T-helper 9 cell (primary cell): ENCODE results near the gene PLA2G4A.

Experiments used
- DNase-seq: peaks from one replicate; pipeline ENCODE4 v3.0.0-alpha.2; 2020
- total RNA-seq, 2 donors: gene quantifications; one replicate each; lab custom pipeline; 2026; lab: John Stamatoyannopoulos, UW

The PLA2G4A gene
- 0 reads per million in 2 donors for total RNA-seq

DNA sequence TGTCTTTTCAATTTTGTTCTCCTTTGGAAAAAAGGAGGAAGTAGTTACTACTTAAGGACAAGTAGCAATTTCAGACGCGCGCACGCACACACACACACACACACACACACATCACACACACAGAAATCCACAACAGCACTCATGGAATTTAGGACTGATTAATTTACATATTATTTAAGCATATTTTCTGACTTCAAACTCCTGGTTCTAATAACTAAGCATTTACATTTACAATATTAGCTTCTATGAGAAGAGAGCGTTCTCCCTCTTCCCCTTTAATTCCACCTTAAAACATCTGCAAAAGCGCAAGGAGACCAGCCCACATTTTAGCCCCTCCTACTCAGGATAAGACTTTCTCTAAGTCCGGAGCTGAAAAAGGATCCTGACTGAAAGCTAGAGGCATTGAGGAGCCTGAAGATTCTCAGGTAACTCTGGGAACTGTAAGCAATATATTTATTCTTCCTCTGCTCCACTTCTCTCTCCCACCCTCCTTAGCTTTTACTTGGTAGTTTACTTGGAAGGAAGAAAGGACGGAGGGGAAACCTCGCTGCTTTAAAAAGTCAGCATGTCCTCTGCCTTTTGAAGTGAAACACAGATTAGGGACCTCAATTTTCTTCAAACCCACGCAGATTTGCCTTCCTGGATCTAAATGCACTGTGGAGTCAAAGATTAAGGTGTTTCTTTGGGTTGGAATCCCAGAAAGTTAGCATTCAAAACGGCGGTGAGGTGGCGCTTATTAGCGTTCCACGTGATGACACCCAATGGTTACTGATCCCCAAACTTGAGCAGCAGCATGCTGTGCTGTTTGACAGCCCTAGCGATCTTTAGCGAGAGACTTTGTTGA, at the start of gene PLA2G4A:
PLA2G4A (plus strand) TSS at position 339 of the 844 bp plus-strand sequence. CDS start 25,406 bp downstream, outside the sequence.
- no peak for DNase-seq

GRCh38 chr1:186780076-186780475, 48.7 kb upstream of the PLA2G4A start:
- DNase-seq = no peak

DNA sequence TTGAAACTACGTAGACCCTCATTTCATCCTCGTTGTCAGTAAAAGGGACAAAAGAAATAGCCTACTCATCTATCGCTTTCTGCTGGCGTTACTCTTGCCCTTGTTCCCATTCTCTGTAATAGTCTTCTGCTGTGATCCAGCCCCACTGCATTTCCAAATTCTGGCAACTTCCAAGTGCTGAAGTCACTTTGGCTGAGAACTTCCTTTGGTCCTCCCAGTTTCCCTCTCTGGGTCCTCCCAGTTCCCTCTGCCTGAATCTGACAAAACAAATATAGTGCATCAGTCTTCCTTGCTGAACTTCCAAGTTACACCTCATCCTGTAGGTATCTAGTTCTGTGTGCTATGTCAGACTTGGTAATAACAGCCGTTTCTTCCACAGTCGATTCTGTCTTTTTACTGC, 47.0 kb upstream of the PLA2G4A start:
- DNase-seq = no peak

DNA sequence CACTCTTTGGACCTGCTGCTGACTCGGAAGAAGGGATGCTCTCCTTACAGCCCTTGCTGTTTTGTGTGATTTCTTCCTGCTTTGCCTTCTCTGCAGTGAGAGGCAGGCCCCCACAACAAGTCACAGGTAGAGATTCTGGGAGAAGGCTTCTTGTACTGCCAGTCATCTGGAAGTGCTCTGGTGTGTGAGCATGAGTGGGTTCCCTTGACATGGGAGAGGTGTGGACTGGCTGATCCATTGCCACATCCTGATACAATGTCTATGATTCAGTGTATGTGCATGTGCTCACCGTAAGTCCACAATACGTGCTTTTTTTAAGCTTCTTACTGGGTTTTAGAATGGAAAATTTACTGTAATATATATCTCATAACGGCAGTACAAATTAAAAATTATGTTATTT, 46.0 kb upstream of the PLA2G4A start:
- DNase-seq = no peak

DNA sequence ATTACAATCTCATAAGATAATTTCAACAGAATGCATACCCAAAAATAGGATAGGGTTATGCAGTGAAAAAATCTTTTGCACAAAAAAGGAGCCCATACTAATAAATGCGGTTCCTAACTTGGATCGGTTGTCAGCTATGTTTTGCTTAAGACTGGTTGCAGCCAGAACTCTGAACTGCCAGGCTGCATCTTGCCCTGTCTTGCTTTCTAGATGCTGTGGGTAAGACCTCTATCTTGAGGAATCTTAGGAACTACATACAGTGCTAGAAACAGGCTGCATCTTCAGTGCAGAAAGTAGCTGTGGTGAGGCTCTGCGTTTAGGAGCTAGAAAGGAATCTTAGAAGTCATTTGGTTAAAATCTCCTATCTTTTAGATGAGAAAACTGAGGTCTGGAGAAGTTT, 45.6 kb upstream of the PLA2G4A start:
- no peak for DNase-seq

GRCh38 chr1:186785503-186785902, 43.2 kb upstream of the PLA2G4A start:
- no peak for DNase-seq

DNA sequence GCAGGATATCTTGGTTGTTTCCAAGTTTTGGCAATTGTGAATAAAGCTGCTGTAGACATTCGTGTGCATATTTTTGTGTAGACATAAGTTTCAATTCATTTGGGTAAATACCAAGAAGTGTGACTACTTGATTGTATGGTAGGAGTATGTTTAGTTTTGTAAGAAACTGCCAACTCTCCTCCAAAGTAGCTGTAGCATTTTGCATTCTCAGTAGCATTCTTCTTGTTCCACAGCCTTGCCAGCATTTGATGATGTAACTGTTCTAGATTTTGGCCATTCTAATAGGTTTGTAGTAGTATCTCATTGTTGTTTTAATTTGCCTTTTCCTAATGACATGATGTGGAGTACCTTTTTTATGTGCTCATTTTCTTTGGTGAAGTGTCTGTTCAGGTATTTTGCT, 38.6 kb upstream of the PLA2G4A start:
- DNase-seq = no peak

DNA sequence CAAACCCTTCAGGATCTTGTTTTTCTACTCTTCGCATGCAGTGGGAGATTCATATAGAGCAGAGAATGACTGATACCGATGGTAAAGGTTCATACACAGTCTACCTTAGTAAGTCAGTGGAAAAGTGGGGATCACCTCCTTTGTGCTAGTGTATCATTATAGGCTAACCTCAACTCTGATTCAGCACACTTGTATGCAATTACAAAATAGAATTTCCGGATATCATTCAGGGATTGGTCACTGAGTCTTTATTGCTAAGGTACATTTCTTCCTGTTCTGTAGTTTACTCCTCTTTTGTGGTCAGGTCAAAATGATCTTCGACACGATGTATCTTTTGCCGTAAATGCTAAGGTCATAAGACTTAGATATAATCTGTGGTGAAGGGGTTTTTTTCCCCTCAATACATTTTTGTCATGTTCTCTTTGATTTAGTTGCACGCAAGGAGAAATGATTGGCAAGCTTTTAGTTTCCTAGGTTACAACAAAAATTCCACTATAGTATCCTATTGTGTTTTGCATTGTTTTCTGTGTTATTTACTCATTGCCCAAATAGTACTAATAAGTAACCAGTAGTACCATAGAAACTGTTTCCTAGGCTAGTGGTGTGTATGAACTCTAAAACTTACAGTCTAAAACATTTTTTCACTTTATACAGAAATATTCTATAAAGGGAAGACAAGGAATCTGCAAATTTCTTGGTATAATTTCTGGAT, 35.7 kb upstream of the PLA2G4A start:
- no peak for DNase-seq

- DNase-seq = no peak
Observed at GRCh38 chr1:186793582-186793927, 35.2 kb upstream of the PLA2G4A start.

- DNase-seq = no peak
Observed at GRCh38 chr1:186798960-186799688, 29.6 kb upstream of the PLA2G4A start.

DNA sequence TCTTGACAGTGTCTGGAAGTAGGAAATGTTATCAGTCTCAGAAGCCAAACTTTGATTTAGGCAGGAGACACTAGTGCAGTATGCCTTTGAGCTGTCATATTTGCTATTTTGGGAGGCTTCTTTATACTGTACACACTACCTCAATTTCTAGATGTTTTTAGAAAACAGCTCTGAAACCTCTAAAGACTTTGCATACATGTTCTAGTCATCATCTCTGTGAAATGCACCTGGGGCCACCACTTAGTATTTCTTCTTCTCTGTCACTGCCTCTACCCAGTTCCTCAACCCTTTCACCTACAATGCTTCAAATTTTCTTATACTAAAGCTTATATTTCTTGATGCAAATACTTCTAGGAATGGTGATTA, 29.1 kb upstream of the PLA2G4A start:
- no peak for DNase-seq

GRCh38 chr1:186802388-186802787, 26.4 kb upstream of the PLA2G4A start:
- DNase-seq = no peak

DNA sequence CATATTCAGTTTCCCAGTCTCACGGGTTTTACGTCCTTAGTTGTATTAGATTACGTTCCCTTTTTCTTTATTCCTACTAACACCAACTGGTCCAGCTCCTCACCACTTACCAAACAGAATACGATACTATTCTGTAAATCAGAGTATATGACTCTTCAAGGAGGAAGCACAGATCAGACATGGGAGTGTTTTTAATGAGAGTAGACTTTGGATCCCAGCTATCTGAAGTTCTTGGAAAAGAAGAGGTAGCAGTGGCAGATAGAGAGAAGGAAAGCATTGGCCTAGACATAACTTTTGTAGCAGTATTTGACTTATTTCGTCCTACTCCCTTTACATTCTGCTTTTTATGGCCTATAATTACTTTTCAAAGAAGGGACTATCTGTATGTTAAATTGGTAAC, 24.1 kb upstream of the PLA2G4A start:
- no peak for DNase-seq

DNA sequence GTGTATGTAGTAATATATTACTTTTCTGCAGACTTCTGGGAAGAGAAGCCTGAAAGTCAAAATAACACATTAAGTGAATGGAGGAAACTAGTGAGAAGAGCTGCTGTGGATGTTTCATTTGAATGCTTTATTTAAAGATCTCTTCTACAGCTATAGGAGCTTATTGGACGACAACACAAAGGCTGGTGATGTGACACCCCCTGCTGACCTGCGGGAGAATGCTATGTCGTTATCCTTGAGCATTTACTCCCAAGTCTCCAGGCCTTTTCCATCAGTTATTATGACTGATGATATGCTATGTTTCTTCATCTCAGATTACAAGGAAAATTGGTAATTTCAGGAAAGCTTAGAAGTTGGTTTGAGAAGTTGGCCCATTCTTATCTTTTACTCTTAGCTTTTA, 22.3 kb upstream of the PLA2G4A start:
- DNase-seq = no peak

DNA sequence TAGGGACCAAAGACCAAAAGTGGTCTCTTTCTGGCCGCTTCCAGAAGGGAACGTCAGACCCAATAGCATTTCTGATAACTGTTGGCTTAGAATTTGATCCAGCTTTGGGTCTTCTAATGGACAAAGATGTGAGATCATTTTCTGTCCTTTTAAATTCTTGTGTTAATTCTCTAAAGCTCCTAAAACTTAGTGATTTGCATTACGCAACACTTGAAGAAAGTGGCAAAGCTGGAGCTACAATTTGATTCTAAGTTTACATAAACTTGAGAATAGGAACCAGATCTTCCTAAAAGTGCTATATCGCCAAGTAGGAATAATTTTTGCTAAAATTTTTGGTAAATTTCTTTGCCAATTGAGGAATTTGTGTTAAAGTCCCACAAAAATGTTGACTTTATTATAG, 21.6 kb upstream of the PLA2G4A start:
- no peak for DNase-seq

DNA sequence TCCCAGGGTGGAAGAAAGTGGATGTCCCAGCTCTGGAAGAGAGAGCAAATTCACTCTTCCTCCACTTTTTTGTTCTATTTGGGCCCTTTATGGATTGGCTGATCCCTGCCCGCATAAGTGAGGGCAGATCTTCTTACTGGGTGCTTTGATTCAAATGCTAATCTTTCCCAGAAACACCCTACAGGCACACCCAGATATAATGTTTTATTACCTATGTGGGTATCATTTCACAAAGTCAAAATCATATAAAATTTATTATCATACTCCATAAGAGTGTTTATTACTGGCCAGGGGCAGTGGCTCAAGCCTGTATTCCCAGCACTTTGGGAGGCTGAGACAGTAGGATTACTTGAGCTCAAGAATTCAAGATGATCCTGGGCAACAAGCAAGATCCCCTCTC, 16.9 kb upstream of the PLA2G4A start:
- no peak for DNase-seq

- DNase-seq = no peak
Observed at GRCh38 chr1:186812570-186812969, 16.2 kb upstream of the PLA2G4A start.

- DNase-seq = no peak
Observed at GRCh38 chr1:186813420-186813819, 15.3 kb upstream of the PLA2G4A start.

- DNase-seq = no peak
Observed at GRCh38 chr1:186819126-186819525, 9.6 kb upstream of the PLA2G4A start.

DNA sequence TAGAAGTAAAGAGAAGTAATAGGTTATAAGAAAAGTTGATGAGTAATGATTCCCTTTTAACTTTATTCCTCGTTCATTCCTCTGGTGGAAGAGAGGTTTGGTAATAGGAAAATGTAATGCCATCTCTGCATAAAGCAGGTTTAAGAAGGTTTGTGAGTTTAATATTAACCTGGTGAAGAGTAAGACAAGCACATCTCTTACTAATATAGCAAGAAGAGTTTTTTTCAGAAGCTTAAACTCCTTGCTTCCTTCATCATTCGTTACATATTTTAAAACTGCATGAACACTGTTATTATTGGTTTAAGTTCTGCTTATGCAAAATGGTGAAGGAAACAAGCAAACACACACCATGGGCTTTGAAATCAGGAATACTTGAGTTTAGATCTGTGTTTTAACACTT, 9.2 kb upstream of the PLA2G4A start:
- no peak for DNase-seq

GRCh38 chr1:186829686-186830587, 1.2 kb downstream of the PLA2G4A start:
- no peak for DNase-seq

DNA sequence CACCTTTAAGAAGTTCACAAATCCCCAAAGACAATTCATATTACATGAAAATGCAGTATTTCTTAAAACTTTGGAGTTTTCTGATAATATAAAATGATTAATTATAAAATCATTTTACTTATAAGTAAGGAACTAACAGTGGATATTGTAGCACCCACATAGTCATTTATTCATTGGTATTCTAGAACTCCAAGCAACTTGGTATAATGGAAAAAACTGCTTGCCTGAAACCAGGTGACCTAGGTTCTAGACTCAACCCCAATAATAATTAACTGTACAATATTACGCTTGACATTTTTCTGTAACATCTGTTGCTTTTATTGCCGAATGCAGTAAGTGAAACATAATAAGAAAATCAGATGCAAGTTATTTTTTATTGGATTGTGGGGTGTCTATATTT, 2.4 kb downstream of the PLA2G4A start:
- DNase-seq = no peak
